ENCODE results near the gene PARS2.

Gene PARS2

GRCh38 chr1:54764133-54764921, at the start of gene PARS2:
Gene PARS2, minus strand, starts transcription at chr1:54764523. Its CDS starts 5,362 bp downstream, at chr1:54759161.
- peak; percentile 99 for DNase-seq

- no peak for DNase-seq
Observed at GRCh38 chr1:54814126-54814498, 49.8 kb upstream of the PARS2 start.

- DNase-seq, result no peak
Observed at GRCh38 chr1:54813485-54814125, 49.3 kb upstream of the PARS2 start.

- no peak for DNase-seq
Observed at GRCh38 chr1:54812801-54813484, 48.6 kb upstream of the PARS2 start.

GRCh38 chr1:54811739-54812655, 47.7 kb upstream of the PARS2 start:
- DNase-seq, result no peak

GRCh38 chr1:54811066-54811465, 46.7 kb upstream of the PARS2 start:
- DNase-seq, result no peak

GRCh38 chr1:54810153-54810942, 46.0 kb upstream of the PARS2 start:
- DNase-seq, result peak; percentile 59

- DNase-seq, result no peak
Observed at GRCh38 chr1:54809496-54810074, 45.3 kb upstream of the PARS2 start.

- DNase-seq, result no peak
Observed at GRCh38 chr1:54808443-54809207, 44.3 kb upstream of the PARS2 start.

GRCh38 chr1:54807756-54808155, 43.4 kb upstream of the PARS2 start:
- no peak for DNase-seq

GRCh38 chr1:54806931-54807611, 42.7 kb upstream of the PARS2 start:
- DNase-seq, result peak; percentile 75

- no peak for DNase-seq
Observed at GRCh38 chr1:54805981-54806381, 41.7 kb upstream of the PARS2 start.

- DNase-seq, result no peak
Observed at GRCh38 chr1:54805466-54805865, 41.1 kb upstream of the PARS2 start.

GRCh38 chr1:54804471-54805132, 40.3 kb upstream of the PARS2 start:
- no peak for DNase-seq

- DNase-seq, result no peak
Observed at GRCh38 chr1:54803761-54804470, 39.6 kb upstream of the PARS2 start.

GRCh38 chr1:54800899-54801759, 36.8 kb upstream of the PARS2 start, which contains the start of gene TTC22:
Gene TTC22, minus strand, starts transcription at chr1:54801323. Its CDS starts 160 bp downstream, at chr1:54801163.
- DNase-seq, result peak; percentile 71

GRCh38 chr1:54800041-54800898, 35.9 kb upstream of the PARS2 start:
- DNase-seq, result no peak
